Upper lobe of left lung (tissue), 6 donors: ENCODE results near the gene TMPRSS11A. TPM values are rescaled to one million over a fixed set of nuclear protein-coding genes. Genes with fewer than 3 reads are reported as not detected.

Experiments used
- ATAC-seq, 2 donors: fragments of 200-7000 bp; cut with Tn5 transposase; one replicate each; pipeline ENCODE4 v1.9.1; 2022; ENCODE audit warnings: mild to moderate bottlenecking in 2 of 2, moderate library complexity in 2 of 2; ENCODE audit not compliant: low FRiP score in 2 of 2
- DNase-seq, 2 donors: peaks; one replicate each; pipeline ENCODE4 v3.0.0-alpha.2; 2019 to 2020
- H3K27ac ChIP-seq, 4 donors: fragments of 200-600 bp; sonication (generic); one replicate each; pipeline ENCODE4 v1.5.1; 2016 to 2019
- H3K27me3 ChIP-seq, 4 donors: fragments of 200-600 bp; sonication (generic); one replicate each; pipeline ENCODE4 v1.5.1; 2017 to 2019
- H3K36me3 ChIP-seq, 4 donors: fragments of 200-600 bp; sonication (generic); one replicate each; pipeline ENCODE4 v1.5.1; 2016 to 2019
- H3K4me1 ChIP-seq, 4 donors: fragments of 200-600 bp; sonication (generic); one replicate each; pipeline ENCODE4 v1.5.1; 2018 to 2019
- H3K4me3 ChIP-seq, 4 donors: fragments of 200-600 bp; sonication (generic); one replicate each; pipeline ENCODE4 v1.5.1; 2017 to 2019; ENCODE audit warnings: mild to moderate bottlenecking in 2 of 4, moderate library complexity in 1 of 4
- H3K9me3 ChIP-seq, 4 donors: fragments of 200-600 bp; sonication (generic); one replicate each; pipeline ENCODE4 v1.5.1; 2018 to 2019
- EP300 ChIP-seq, 4 donors: sonication (generic); formaldehyde crosslinking; IDR thresholded peaks; one replicate each; pipeline ENCODE4 v1.5.1; 2017; ENCODE audit warnings: antibody characterized with exemption in 4 of 4, control low read depth in 2 of 4
- POLR2A ChIP-seq, 4 donors: fragments of 450-650 bp; IDR thresholded peaks; one replicate each; pipeline ENCODE4 v1.5.1; 2016 to 2017; ENCODE audit warnings: antibody characterized with exemption in 4 of 4, mild to moderate bottlenecking in 2 of 4
- POLR2AphosphoS5 ChIP-seq, 2 donors: sonication (generic); formaldehyde crosslinking; IDR thresholded peaks; one replicate each; pipeline ENCODE4 v1.5.1; 2017; ENCODE audit warnings: antibody characterized with exemption in 2 of 2
- WGBS, 2 donors: methylation state at CpG; one replicate each; pipeline ENCODE4 v1.1.5; 2017 to 2018; 5-methylcytosine and 5-hydroxymethylcytosine counted together
- total RNA-seq, 6 donors: library from RNA; depleted of rRNA in 4 of 6; stranded (reverse); fragments of >200 nt in 4 of 6; gene quantifications; one replicate each; pipeline versions ENCODE4 v1.1.0 to v1.2.1, GENCODE V29; 2016 to 2021
- TF ChIP-seq, protein P1 (sequence below), 6 experiments: fragments of 450-650 bp in 4 of 6; fragments of 200-600 bp in 2 of 6; sonication (generic) in 2 of 6; IDR thresholded peaks; one replicate each; pipeline ENCODE4 v1.5.1; 2016 to 2019; ENCODE audit warnings: antibody characterized with exemption in 6 of 6
- donor health status: DM: no; HTN: no; CAD: no; lungs with moderate emphysema.
- donor health status: DM: no; HTN: yes; CAD: no; lungs with severe emphysema.

Gene TMPRSS11A
- total RNA-seq, 6 donors from 2014 or later, result 0.20 TPM; not detected in 5

DNA sequence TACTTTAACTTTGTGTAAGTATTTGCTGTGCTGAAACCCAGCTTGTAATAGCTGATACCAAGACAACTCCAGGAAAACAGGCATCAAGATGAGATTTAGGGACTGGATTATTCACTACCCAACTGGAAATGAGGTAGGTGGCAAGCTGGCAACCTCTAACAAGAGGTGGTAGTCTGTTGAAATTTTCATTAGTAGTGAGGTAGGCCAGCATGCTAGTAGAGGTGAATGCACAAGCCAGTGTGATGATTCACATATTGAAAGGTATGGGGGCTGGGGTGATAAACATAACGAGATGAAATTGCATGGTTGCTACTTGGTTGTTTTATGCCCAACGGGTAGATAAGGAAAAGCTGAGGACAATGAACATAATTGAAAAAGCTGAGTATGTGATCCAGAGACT, 71.0 kb downstream of the TMPRSS11A start:
- H3K4me1 ChIP-seq, result no peaks in the 10 kb centered on the region
- no peak overlapping the region for H3K4me3 ChIP-seq
- H3K36me3 ChIP-seq, result no peaks in the 10 kb centered on the region
- no peak overlapping the region for H3K27ac ChIP-seq
- H3K27me3 ChIP-seq, result no peaks in the 10 kb centered on the region
- WGBS, 2 donors, result 86 to 87% methylated on average over 2 of the region's 2 CpGs
- ATAC-seq, result no peak
- TF ChIP-seq, protein P1, sequence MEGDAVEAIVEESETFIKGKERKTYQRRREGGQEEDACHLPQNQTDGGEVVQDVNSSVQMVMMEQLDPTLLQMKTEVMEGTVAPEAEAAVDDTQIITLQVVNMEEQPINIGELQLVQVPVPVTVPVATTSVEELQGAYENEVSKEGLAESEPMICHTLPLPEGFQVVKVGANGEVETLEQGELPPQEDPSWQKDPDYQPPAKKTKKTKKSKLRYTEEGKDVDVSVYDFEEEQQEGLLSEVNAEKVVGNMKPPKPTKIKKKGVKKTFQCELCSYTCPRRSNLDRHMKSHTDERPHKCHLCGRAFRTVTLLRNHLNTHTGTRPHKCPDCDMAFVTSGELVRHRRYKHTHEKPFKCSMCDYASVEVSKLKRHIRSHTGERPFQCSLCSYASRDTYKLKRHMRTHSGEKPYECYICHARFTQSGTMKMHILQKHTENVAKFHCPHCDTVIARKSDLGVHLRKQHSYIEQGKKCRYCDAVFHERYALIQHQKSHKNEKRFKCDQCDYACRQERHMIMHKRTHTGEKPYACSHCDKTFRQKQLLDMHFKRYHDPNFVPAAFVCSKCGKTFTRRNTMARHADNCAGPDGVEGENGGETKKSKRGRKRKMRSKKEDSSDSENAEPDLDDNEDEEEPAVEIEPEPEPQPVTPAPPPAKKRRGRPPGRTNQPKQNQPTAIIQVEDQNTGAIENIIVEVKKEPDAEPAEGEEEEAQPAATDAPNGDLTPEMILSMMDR (IDR thresholded peaks at IDR 0.05), result no peak
- TF ChIP-seq POLR2AphosphoS5 (IDR thresholded peaks at IDR 0.05) (no peak), EP300 (IDR thresholded peaks at IDR 0.05) (no peak), POLR2A (IDR thresholded peaks at IDR 0.05) (no peak)
- no peaks in the 10 kb centered on the region for H3K9me3 ChIP-seq
- DNase-seq, result no peak

DNA sequence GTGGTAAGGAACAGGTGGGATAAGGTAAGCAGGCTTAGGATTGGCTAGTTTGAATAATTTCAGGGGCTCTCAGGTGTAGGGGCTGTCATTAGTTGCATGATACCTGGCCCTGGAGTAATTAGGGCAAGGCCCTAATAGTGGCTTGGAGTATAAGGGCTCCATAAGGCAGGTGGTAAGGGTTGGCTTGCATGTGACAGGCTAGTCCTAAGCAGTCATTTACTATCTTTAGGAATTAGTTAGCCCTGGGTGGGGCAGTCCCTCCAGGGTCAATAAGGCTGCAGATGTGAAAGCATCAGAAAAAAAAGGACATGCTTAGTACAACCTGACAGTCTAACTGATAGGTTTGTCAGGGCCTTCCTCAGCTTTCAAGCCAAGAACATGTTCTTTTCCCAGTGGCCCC, 71.6 kb downstream of the TMPRSS11A start:
- DNase-seq (no peak), ATAC-seq (peak in 1 of 2 donors; percentile 34)
- no peaks in the 10 kb centered on the region for H3K27me3 ChIP-seq
- no peaks in the 10 kb centered on the region for H3K4me1 ChIP-seq
- H3K36me3 ChIP-seq, result no peaks in the 10 kb centered on the region
- TF ChIP-seq POLR2AphosphoS5 (IDR thresholded peaks at IDR 0.05), result no peak
- no peak for TF ChIP-seq EP300 (IDR thresholded peaks at IDR 0.05)
- TF ChIP-seq, protein P1 (IDR thresholded peaks at IDR 0.05), result no peak
- TF ChIP-seq POLR2A (IDR thresholded peaks at IDR 0.05), result no peak
- no peak overlapping the region for H3K27ac ChIP-seq
- no peak overlapping the region for H3K4me3 ChIP-seq
- no peaks in the 10 kb centered on the region for H3K9me3 ChIP-seq

- no peak for TF ChIP-seq EP300 (IDR thresholded peaks at IDR 0.05)
- TF ChIP-seq POLR2AphosphoS5 (IDR thresholded peaks at IDR 0.05), result no peak
- TF ChIP-seq, protein P1 (IDR thresholded peaks at IDR 0.05), result no peak
- TF ChIP-seq POLR2A (IDR thresholded peaks at IDR 0.05), result no peak
- WGBS, 2 donors, result 59% methylated on average over 4 of the region's 4 CpGs
- no peaks in the 10 kb centered on the region for H3K4me1 ChIP-seq
- no peak for ATAC-seq
- no peaks in the 10 kb centered on the region for H3K27me3 ChIP-seq
- H3K9me3 ChIP-seq, result no peaks in the 10 kb centered on the region
- no peak overlapping the region for H3K27ac ChIP-seq
- DNase-seq, result no peak
- H3K4me3 ChIP-seq, result no peak overlapping the region
- no peaks in the 10 kb centered on the region for H3K36me3 ChIP-seq
These were observed 77.0 kb downstream of the TMPRSS11A start for GRCh38 chr4:67886281-67886680.

DNA sequence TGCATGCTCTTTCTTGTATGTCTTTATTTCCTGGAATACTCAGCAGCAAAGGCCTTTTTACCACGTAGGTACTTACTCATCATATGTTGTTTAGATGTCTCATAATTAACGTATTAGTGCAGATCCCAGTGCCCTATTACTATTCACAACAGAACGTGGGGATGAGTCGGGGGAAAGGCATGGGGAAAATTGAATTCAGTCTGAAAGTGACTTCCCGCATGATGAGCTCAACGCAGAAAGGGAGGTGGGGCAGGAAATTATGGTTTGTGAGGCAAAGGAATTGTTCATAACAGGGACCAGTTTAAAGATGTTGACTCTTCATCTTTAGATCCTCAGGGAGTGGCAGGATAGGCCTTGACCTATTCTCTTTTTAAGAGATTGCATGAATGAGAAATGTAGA, 77.5 kb downstream of the TMPRSS11A start:
- H3K9me3 ChIP-seq, result no peaks in the 10 kb centered on the region
- no peak overlapping the region for H3K27ac ChIP-seq
- no peak overlapping the region for H3K4me3 ChIP-seq
- peak in 1 of 2 donors; percentile 63 for ATAC-seq
- no peaks in the 10 kb centered on the region for H3K36me3 ChIP-seq
- WGBS, 2 donors, result 46 to 57% methylated on average over 6 of the region's 6 CpGs
- no peak for DNase-seq
- no peaks in the 10 kb centered on the region for H3K27me3 ChIP-seq
- no peaks in the 10 kb centered on the region for H3K4me1 ChIP-seq
- TF ChIP-seq POLR2A (IDR thresholded peaks at IDR 0.05) (no peak), POLR2AphosphoS5 (IDR thresholded peaks at IDR 0.05) (no peak), EP300 (IDR thresholded peaks at IDR 0.05) (no peak)
- TF ChIP-seq, protein P1 (IDR thresholded peaks at IDR 0.05), result no peak

DNA sequence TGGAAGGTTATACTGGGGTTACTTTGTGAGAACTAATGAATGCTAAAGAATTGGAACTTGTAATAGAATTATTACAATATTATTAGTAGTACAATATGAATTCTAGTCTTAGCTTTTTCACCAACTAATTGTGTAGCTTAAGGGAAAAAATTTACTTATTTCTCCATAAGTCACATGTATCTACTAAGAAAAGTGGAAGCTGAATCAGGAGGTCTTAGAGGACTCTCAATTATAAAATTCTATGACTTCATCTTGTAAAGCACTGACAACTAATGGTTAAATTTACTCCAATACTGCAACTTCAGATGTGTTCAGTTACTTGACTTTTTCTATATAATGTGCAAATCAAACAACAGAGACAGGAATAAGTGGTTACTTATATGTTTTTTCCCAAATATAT, 78.6 kb downstream of the TMPRSS11A start:
- H3K9me3 ChIP-seq, result no peaks in the 10 kb centered on the region
- no peak overlapping the region for H3K4me3 ChIP-seq
- TF ChIP-seq, protein P1 (IDR thresholded peaks at IDR 0.05), result no peak
- TF ChIP-seq POLR2AphosphoS5 (IDR thresholded peaks at IDR 0.05) (no peak), EP300 (IDR thresholded peaks at IDR 0.05) (no peak), POLR2A (IDR thresholded peaks at IDR 0.05) (no peak)
- no peak overlapping the region for H3K27ac ChIP-seq
- H3K27me3 ChIP-seq, result no peaks in the 10 kb centered on the region
- ATAC-seq (no peak), DNase-seq (no peak)
- no peaks in the 10 kb centered on the region for H3K4me1 ChIP-seq
- no peaks in the 10 kb centered on the region for H3K36me3 ChIP-seq
